CD4-positive, alpha-beta T cell treated with Interferon alpha-2 for 1 hour (primary cell): Measurements from ENCODE around the gene ABHD16A.

Experiments used
- DNase-seq, 2 donors: peaks; one replicate each; pipeline ENCODE4 v3.0.0-alpha.2; 2020 to 2022

Gene ABHD16A

DNA sequence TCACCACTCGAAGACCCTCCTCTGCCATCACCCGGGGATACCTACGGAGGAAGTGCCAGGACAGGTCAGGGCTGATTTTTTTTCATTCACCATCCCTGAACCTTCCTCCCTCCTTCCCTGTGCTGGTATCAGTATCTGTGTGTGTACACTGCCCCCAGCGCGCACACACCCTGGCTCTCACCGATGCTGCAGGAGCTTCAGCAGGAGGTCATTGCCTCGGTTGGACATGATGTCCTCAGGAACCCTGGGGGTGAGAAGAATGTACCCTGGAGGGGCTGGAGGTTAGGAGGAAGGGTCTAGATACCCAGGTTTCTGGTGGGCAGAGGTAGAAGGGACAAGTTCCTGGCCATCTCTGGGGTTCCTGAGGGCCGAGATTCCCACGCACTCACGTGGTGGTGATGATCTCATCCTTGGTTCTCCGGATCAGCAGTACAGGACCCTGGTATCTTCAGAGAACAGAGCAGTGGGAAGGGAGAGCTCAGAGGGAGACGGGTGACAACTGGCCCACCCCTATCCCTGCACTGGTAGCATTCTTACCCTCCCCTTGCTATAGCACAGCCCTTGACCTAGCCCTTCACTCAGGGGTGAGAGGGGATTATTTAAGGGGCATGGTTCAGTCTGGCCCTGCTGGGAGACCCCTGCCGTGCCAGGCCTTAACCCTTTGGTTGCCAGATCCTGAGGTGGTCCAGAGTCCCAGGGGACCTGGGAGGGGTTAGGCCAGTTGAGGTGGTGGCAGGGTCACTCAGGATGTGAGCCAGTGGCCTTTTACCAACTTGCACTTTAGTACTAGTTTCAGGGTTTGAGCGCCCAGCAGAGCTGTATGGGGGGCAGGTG is 15.0 kb downstream of the ABHD16A start:
- no peak for DNase-seq

DNA sequence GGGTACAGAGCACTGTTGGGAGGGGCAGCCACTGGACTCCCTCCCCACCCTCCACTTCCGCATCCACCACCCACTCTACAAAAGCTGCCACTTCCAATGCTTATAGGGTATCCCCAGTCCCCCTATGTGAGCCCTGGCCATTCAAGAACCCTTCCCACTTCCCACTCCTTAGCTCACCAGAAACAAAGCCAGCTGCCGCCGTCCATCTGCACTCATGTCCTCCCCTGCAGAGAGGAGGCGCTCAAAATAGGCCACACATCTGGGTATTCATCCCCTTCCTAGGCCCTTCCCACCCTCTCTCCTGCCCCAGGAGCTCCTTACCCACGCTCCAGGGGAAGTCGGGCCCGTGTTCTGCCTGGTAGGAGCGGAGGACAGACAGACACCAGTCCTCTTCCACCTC is 15.8 kb downstream of the ABHD16A start:
- DNase-seq: no peak

DNA sequence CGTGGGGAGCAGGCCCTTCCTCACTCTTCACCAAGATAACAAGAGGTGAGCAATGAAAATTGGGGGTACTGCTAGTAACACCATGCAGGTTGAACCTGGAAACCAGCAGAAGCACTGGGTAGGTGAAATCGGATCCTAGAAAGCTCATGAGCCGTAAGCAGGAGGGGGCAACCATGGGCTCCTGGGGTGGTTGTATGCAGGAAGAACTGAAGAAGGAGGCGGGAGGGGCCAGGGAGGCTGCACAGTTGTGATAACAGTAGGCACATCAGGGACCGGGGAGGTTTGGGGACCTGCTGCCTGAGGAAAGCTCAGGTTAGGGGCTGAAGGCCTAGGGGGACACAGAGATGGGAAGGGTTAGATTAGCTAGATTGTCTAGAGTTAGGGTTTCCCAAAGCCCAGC is 16.6 kb downstream of the ABHD16A start:
- no peak for DNase-seq

DNA sequence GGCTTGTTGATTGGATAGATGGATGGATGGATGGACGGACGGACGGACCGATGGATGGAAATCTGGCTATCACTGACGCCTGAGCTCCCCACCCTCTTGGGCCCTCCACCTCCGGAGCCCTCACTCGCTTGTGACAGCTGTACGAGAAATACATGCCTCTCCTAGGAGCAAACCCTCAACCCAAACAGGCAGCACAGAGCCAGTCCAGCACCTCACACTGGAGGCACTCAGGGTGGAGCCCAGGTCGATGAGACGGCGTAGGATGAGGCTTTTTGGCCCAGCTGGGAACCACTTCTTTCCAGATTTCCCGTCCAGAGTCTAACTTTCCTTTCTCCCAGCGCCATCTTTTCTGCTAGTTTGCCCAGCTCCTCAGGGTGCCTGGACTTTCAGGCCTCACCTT is 19.5 kb downstream of the ABHD16A start:
- DNase-seq: no peak

DNA sequence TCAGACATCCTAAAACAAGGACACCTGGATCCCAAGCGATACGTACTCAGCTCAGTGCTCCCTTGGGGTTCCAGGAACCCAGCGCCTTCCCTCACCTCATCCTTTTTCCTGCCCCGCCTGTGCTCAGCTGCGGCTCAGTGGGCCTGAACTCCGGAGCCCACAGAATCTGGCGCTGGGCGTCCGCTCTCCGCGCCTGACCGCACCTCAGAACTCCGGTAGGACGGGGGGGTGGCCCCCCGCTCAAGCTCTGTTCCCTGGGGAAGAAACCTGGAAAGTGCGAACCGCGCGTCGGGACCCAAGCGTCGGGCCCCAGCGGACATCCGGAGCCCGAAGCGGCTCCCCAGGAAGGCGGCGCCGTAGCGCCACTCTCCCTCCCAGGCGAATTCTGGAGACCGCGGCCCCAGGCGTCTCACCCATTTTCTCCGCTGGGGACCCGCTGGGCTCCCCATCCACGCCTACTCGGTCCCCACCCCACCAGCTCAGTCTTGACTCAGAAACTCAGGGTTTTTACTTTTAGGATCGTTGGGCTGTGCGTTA is 21.9 kb downstream of the ABHD16A start:
- DNase-seq: peak; percentile 9 to 44

DNA sequence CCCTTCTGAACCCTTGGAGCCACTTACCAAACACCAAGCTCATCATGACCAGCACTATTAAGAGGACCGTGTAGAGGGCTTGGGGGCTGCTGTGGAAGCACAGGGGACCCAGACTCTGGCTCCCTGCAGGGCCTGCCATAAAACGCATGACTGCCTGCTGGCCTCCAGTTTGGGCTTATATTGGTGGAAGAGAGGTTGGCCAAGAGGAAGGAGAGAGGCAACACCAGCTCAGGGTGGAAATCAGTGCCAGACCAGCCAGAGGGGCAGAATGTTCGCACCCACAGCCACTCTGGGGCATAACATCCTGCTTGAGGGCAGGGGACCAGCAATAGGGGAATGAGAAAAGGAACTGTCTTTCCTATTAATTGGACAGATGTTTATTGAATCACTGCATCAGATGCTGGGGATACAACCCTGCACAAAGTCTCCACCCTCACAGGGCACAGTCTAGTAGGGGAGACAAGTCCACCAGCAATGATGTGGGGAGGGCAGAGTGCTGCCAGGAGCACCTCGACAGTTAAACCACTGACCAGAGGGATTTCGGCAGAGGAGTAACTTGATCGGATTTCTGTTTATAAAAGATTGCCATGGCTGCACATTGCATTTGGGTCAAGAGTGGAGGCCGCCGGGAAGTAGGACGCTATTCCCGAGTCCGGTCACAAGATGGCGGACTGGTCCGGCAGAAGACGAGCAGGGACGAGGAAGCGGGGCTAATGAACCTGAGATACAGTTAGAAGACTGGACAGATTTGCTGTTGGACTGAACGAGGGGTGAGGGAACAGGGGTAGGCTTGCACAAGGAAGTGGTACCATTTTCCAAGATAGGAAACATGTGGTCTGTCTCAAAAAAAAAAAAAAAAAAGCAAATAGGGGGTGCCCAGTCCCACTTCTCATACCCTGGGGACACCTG is 22.6 kb downstream of the ABHD16A start, which contains the start of gene LY6G5C:
Gene LY6G5C (minus strand): TSS at position 842 of the 909 bp plus-strand sequence. CDS start 694 bp downstream, at position 148.
- DNase-seq: peak; percentile 77 to 80

DNA sequence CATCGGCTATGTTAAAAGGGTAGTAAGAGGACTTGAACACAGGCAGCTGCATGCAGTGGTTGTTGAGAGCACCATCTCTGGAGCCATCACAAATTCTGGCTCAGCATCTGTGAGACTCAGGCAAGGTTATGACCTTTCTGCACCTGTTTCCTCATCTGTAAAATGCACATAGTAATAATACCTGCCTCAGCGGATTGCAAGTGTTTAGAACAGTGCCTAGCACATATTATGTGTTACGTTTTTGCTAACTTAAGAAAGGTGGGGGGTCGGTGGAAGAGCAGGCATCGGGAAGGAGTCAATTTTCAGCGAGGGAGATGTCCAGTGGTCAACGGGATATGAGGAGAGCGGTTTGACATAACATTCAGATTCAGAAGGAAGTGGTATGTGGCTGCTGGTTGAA is 25.2 kb downstream of the ABHD16A start:
- DNase-seq: no peak

DNA sequence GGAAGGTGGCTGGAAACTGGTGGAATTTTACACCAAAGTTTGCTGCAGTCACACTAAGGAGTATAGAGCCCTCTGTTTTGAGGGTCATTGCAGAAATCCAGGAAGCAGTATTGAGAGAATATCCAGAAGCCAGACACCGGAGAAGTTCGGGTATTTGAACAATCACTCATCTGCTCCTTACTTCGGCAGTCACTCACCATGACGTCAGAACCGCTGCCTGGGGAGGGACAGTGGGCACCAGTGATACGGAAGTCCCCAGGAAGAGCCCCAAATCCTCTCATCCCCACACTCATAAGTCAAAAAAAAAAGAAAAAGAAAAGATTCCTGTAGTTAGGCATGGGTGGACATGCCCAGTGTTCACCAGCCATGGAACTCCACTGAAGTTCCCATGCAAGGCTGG is 26.2 kb downstream of the ABHD16A start:
- DNase-seq: no peak

DNA sequence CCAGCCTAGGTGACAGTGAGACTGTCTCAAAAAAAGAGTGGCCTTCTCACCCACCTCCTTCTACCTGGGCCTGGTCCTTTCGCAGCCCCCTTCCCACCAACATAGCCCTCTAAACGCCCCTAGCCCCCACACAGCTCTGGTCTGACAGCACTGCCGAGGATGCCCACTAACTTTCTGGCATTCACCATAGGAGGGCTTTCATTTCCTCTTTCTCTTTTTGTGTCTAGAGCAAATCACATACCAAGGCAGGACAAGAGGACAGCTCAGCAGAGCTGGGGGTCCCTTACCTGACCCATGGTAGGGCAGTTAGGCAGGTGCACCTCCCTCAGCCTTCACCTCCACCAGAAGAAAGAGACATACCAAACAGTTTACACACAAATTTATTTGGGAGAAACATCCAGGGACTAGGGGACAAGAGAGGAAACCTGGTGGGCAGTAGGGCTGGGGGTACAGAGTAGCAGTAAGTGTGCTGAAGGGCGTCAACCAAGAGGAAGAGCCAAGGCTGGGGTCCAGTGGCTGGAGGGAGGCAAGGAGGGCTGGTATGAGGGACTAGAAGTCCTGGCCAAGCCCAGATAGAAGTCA is 26.7 kb downstream of the ABHD16A start:
- DNase-seq: no peak

DNA sequence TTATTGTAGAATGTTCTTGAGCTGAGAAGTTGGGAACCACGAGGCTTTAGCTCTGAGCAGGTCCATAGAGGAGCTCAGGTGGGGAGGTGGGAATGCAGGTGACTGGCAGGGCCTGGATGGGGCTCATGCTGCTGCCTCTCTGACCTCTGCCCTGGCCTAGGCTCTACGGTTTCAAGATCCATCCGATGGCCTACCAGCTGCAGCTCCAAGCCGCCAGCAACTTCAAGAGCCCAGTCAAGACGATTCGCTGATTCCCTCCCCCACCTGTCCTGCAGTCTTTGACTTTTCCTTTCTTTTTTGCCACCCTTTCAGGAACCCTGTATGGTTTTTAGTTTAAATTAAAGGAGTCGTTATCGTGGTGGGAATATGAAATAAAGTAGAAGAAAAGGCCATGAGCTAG is 33.4 kb downstream of the ABHD16A start, which contains the start of gene LY6G5B:
Gene LY6G5B (plus strand): TSS at position 301 of the 400 bp plus-strand sequence. CDS start 975 bp downstream, outside the sequence.
- no peak for DNase-seq

DNA sequence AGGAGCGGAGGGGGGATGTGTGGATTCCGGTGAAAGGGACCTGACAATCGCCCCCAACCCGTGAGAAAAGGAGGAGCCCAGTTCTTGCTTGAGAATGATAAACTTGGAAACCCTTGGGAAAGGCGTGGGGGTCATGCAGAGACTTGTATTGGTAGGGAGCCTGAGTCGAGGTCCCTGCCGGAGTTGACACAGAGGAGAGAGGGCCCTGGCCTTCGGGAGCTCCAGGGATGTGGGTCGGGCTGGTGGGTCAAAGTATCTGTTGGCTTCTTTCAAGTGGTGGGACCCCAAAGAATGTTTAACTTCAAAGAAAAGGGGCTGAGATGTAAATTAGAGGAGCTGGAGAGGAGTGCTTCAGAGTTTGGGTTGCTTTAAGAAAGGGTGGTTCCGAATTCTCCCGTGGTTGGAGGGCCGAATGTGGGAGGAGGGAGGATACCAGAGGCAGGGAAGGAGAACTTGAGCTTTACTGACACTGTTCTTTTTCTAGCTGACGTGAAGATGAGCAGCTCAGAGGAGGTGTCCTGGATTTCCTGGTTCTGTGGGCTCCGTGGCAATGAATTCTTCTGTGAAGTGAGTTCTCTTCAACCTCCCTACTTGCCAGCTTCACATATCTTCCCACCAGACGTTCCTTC is 36.7 kb downstream of the ABHD16A start:
- peak in 1 of 2 donors; percentile 8 for DNase-seq

DNA sequence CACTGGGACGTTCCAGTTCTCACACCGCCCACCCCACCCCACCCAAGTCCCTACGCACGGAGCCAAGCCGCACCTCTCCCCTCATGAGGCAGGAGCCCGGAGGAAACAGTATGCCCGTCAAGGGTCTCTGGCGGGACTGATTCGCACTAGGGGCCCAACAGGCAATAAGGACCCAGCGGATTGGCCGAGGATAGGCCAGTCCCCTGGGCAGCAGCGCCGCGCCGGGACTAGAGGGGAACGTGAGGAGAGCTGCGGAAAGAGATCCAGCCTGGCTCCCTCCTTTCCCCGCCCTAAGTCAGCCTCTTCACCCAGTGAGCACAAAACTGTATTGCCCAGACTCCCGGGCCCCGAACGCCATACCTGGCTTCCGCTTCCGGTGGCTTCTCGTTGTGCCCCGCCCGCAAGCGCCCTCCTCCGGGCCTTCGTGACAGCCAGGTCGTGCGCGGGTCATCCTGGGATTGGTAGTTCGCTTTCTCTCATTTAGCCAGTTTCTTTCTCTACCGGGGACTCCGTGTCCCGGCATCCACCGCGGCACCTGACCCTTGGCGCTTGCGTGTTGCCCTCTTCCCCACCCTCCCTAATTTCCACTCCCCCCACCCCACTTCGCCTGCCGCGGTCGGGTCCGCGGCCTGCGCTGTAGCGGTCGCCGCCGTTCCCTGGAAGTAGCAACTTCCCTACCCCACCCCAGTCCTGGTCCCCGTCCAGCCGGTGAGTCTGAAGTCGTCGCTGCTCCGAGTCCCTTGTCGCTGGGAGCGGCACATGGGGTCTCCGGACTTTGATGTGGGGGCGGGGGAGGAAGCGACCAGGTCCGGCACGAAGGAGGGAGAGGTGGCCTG is 37.4 kb downstream of the ABHD16A start, which contains the start of gene CSNK2B:
Gene CSNK2B (plus strand): TSS at position 580 of the 836 bp plus-strand sequence. CDS start 752 bp downstream, outside the sequence.
- DNase-seq: peak; percentile 97 to 98

DNA sequence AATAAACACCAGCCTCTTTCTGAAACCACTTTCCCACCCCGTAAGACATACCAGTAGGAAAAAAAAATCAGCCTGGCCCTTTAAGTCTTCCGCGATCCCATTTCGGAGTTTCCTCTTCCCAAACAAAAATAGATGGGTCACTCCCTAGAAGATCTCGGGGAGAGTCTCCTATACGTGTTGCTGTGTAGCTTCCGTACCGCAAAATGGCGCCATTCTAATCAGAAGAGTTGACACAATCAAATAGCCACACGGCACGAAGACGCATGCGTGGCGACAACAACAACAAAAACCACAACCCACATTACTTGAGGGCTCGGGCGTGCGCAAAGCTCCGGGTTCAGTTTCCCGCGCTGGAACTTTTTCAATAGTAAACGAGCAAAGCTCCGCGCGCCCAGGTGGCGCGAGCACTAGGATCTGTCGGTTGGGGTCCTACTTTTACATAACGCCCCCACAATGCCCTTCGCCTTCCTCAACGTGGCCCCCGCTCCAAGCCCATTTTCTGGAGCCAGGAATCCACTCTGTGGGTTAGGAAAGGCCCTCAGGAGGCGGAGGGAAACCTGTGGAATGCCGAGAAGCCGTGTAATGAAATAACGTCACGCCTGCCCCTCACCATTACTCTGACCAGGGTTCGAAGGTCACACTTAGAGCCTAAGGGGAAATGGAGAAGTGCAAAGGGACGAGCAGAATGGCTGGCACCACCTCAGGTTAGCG is 38.2 kb downstream of the ABHD16A start, which contains the start of gene GPANK1:
Gene GPANK1 (minus strand): TSS at position 208 of the 711 bp plus-strand sequence. CDS start 519 bp downstream, outside the sequence.
- DNase-seq: peak; percentile 92 to 94

DNA sequence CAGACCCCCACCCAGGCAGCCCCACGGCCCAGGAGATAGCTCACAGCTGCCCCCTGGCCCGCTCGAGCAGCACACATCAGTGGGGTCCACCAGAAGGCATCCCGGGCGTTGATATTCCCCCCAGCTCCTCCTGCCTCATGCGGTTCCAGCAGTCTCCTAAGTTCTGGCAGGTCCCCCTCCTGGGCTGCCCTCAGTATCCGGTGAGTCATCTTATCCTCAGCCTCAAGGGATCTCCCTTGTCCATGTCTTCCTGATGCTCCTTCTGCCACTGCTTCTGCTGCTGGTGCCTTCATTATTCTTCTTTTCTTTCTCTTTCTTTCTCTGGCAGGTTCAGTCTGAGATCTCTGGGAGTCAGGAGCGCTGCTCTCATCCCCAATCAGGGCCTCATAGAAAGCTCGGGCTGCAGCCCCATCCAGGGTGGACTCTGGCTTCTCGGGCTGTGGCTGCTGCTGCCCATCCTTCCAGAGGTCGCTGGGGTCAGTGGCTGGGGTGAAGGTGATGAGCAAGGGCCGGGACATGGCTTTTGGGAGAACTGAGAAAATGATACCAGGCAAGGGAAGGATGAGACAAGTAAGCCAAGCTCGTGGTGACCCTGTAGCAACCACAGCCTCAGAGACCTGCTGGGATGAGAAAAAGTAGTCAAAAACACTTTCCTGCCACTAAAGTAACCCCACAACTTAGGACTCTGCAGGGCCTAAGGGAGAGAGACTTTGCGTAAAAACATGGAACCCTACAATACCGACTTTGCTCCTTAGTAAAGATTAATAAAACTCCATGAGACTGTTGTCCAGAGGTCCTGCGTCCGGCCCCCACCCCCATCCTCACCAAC is 38.9 kb downstream of the ABHD16A start:
- DNase-seq: peak in 1 of 2 donors; percentile 20

DNA sequence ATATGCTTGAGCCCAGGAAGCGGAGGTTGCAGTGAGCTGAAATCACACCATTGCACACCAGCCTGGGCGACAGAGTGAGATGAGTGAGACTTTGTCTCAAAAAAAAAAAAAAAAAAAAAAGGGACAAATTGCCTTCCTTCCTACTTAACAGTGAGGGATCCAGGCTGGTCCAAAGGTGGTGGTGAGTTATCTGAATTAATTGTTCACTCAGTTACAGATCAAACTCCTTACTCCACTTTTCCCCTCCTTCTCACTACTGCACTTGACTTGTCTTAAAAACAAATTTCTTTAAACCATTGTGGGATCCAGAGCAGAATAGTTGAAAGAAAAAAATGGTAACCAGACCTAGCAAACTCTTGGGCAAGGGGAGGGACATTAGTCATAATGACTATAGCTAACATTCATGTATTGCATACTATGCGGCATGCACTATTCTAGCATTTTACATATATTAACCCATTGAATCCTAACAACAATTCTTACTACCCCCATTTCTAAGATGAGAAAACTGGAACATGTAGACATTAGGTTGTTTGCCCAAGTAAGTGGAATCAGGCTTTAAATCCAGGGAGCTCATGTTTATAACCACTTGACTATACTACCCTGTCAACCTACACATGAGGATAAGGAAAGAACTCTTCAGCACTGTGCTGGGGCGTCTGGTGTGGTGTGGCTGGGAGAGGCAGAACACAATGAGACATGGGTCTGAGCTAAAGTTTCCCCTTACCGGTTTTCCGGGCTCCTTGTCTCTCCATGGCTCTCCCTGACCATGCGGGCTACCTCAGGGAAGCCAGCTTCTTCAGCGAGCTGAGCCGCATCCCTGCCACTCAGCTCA is 39.8 kb downstream of the ABHD16A start:
- DNase-seq: no peak

DNA sequence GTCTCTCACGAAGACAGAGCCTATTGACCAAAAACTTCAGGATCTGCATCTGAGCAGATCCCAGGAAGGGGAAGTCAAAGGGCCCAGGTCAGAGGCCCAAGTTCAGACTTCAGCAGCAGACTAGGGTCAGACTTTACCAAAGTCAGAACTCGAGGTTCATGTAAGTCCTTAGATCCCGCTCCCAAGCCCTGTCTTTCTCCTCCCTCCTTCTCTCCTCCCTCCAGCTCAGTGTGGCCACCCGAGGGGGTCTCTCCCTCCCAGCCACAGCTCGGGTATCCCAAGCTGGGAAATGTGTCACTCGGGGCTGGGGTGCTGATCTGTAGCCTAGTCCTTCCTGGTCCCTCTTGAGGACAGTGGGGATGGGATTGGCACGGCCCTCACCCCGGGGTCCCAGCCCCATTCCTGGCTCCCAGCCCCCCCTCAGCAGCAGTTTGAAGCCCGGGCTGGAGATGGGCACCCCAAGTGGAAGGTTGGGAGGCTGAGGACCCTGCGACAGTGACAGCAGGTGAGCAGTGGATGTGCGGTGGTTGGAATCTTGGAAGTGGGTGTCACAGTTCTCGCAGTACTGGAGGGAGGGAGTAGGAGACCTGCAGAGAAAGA is 40.9 kb downstream of the ABHD16A start:
- no peak for DNase-seq

DNA sequence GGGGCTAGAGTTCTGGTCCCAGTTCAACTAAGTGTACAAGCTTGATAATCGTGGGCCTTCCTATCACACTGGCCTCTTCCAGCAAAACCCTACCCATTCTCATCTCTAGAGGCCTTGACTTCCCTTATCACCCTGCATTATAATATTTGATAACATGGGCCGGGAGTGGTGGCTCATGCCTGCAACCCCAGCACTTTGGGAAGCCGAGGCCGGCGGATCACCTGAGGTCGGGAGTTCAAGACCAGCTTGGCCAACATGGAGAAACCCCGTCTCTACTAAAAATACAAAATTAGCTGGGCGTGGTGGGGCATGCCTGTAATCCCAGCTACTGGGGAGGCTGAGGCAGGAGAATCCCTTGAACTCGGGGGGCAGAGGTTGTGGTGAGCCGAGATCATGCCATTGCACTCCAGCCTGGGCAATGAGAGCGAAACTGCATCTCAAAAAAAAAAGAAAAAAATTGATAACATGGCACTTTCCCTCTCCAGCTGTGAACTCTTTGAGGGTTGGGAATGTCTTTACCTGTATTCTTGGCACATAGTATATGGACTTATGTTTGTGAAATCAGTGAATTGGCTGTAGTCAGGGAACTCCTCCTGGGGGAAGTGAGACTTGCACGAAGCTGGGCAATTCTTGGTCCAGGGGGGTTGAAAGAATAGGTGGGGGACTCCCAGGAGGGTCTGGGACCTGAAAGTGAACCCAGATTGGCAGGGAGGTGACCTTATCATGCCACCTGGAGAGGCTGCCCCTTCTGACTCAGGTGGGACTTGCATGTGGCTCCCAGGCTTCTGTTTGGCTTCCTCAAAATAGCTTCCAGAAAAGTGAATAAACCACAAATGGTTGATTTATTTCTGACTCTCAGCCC is 41.6 kb downstream of the ABHD16A start:
- no peak for DNase-seq
